Duodenal mucosa (tissue), 2 donors: Measurements from ENCODE around the gene SYNE3.

Experiments
- H3K27ac ChIP-seq: one replicate; pipeline ENCODE4 v1.7.0; 2013; ENCODE audit warnings: low read depth, low read length
- H3K27me3 ChIP-seq, 2 donors: one replicate each; pipeline ENCODE4 v1.7.0; 2013; ENCODE audit warnings: low read length in 2 of 2, control low read depth in 1 of 2; ENCODE audit not compliant: insufficient read depth in 2 of 2, control insufficient read depth in 1 of 2
- H3K36me3 ChIP-seq, 2 donors: one replicate each; pipeline ENCODE4 v1.7.0; 2013; ENCODE audit warnings: low read length in 2 of 2, control low read depth in 1 of 2; ENCODE audit not compliant: insufficient read depth in 2 of 2, control insufficient read depth in 1 of 2
- H3K4me1 ChIP-seq, 2 donors: one replicate each; pipeline ENCODE4 v1.7.0; 2013; ENCODE audit warnings: low read length in 2 of 2, control low read depth in 1 of 2; ENCODE audit not compliant: insufficient read depth in 2 of 2, control insufficient read depth in 1 of 2
- H3K4me3 ChIP-seq, 2 donors: one replicate each; pipeline ENCODE4 v1.7.0; 2013; ENCODE audit warnings: low read length in 2 of 2, low read depth in 1 of 2
- H3K9ac ChIP-seq, 2 donors: one replicate each; pipeline ENCODE4 v1.7.0; 2013; ENCODE audit warnings: low read length in 2 of 2, low read depth in 1 of 2
- H3K9me3 ChIP-seq, 2 donors: one replicate each; pipeline ENCODE4 v1.7.0; 2013; ENCODE audit warnings: low read length in 2 of 2, control low read depth in 1 of 2; ENCODE audit not compliant: control insufficient read depth in 1 of 2

Gene SYNE3

GRCh38 chr14:95490727-95491451 lies 25.6 kb downstream of the SYNE3 start:
- H3K36me3 ChIP-seq = no peaks in the 10 kb centered on the region
- no peak overlapping the region for H3K4me3 ChIP-seq
- peaks cover 0 to 6% of the 10 kb centered on the region in 2 donors for H3K9me3 ChIP-seq
- no peak overlapping the region for H3K9ac ChIP-seq
- H3K27me3 ChIP-seq = no peaks in the 10 kb centered on the region
- no peak overlapping the region for H3K27ac ChIP-seq
- H3K4me1 ChIP-seq = peaks cover 44 to 50% of the 10 kb centered on the region in 2 donors

- peaks cover 0 to 6% of the 10 kb centered on the region in 2 donors for H3K9me3 ChIP-seq
- H3K27ac ChIP-seq = no peak overlapping the region
- no peaks in the 10 kb centered on the region for H3K36me3 ChIP-seq
- H3K4me1 ChIP-seq = peaks cover 36 to 42% of the 10 kb centered on the region in 2 donors
- H3K9ac ChIP-seq = no peak overlapping the region
- H3K4me3 ChIP-seq = no peak overlapping the region
- H3K27me3 ChIP-seq = no peaks in the 10 kb centered on the region
These were observed 26.3 kb downstream of the SYNE3 start for GRCh38 chr14:95490138-95490509.

- H3K27ac ChIP-seq = no peak overlapping the region
- H3K27me3 ChIP-seq = no peaks in the 10 kb centered on the region
- H3K36me3 ChIP-seq = no peaks in the 10 kb centered on the region
- no peak overlapping the region for H3K9ac ChIP-seq
- H3K4me3 ChIP-seq = no peak overlapping the region
- peaks cover 0 to 6% of the 10 kb centered on the region in 2 donors for H3K9me3 ChIP-seq
- H3K4me1 ChIP-seq = peaks cover 37 to 41% of the 10 kb centered on the region in 2 donors
These were observed 27.0 kb downstream of the SYNE3 start for GRCh38 chr14:95489214-95490137.

GRCh38 chr14:95488376-95489213 lies 27.9 kb downstream of the SYNE3 start:
- no peak overlapping the region for H3K9ac ChIP-seq
- peaks cover 0 to 6% of the 10 kb centered on the region in 2 donors for H3K9me3 ChIP-seq
- H3K4me1 ChIP-seq = peaks cover 43 to 44% of the 10 kb centered on the region in 2 donors
- no peaks in the 10 kb centered on the region for H3K36me3 ChIP-seq
- no peaks in the 10 kb centered on the region for H3K27me3 ChIP-seq
- H3K27ac ChIP-seq = no peak overlapping the region
- no peak overlapping the region for H3K4me3 ChIP-seq

- Histone ChIP-seq H3K4me1 (peaks cover 46 to 48% of the 10 kb centered on the region in 2 donors), H3K27me3 (no peaks in the 10 kb centered on the region), H3K9me3 (peaks cover 0 to 6% of the 10 kb centered on the region in 2 donors), H3K4me3 (no peak overlapping the region), H3K27ac (no peak overlapping the region), H3K36me3 (no peaks in the 10 kb centered on the region), H3K9ac (no peak overlapping the region)
These were observed 28.8 kb downstream of the SYNE3 start for GRCh38 chr14:95487669-95488084.

GRCh38 chr14:95486875-95487668 lies 29.4 kb downstream of the SYNE3 start:
- Histone ChIP-seq H3K4me3 (no peak overlapping the region), H3K36me3 (no peaks in the 10 kb centered on the region), H3K9ac (no peak overlapping the region), H3K27ac (no peak overlapping the region), H3K9me3 (peaks cover 0 to 4% of the 10 kb centered on the region in 2 donors), H3K27me3 (no peaks in the 10 kb centered on the region), H3K4me1 (peaks cover 45 to 49% of the 10 kb centered on the region in 2 donors)

- Histone ChIP-seq H3K27ac (no peak overlapping the region), H3K9me3 (no peaks in the 10 kb centered on the region), H3K27me3 (no peaks in the 10 kb centered on the region), H3K36me3 (no peaks in the 10 kb centered on the region), H3K4me3 (no peak overlapping the region), H3K9ac (no peak overlapping the region), H3K4me1 (peaks cover 36% of the 10 kb centered on the region in 2 donors)
These were observed 31.1 kb downstream of the SYNE3 start for GRCh38 chr14:95485222-95485819.

GRCh38 chr14:95484296-95484695 lies 32.2 kb downstream of the SYNE3 start:
- H3K27me3 ChIP-seq = no peaks in the 10 kb centered on the region
- H3K4me1 ChIP-seq = peaks cover 30 to 38% of the 10 kb centered on the region in 2 donors
- H3K27ac ChIP-seq = no peak overlapping the region
- H3K9ac ChIP-seq = no peak overlapping the region
- no peaks in the 10 kb centered on the region for H3K36me3 ChIP-seq
- H3K9me3 ChIP-seq = no peaks in the 10 kb centered on the region
- no peak overlapping the region for H3K4me3 ChIP-seq
